Endodermal cell (in vitro differentiated cells): Measurements from ENCODE around the gene TRAPPC2. TPM values are rescaled to one million over a fixed set of nuclear protein-coding genes. Genes with fewer than 3 reads are reported as not detected.

Experiments used
- DNase-seq: peaks from one replicate; pipeline ENCODE4 v3.0.0-alpha.2; 2017
- H3K27ac ChIP-seq: 2 replicates; pipeline ENCODE4 v1.5.1; 2013; ENCODE audit warnings: mild to moderate bottlenecking, low read depth, low read length, moderate library complexity
- H3K27me3 ChIP-seq: 2 replicates; pipeline ENCODE4 v1.6.1; 2013; ENCODE audit warnings: mild to moderate bottlenecking, low read length, moderate library complexity; ENCODE audit not compliant: insufficient read depth, control insufficient read depth, poor library complexity, severe bottlenecking
- H3K36me3 ChIP-seq: 2 replicates; pipeline ENCODE4 v1.7.0; 2013; ENCODE audit warnings: mild to moderate bottlenecking, low read length, moderate library complexity; ENCODE audit not compliant: control insufficient read depth, insufficient read depth
- H3K4me1 ChIP-seq: one replicate; pipeline ENCODE4 v1.7.0; 2013; ENCODE audit warnings: low read length; ENCODE audit not compliant: control insufficient read depth, insufficient read depth
- H3K4me3 ChIP-seq: 2 replicates; pipeline ENCODE4 v1.5.1; 2013; ENCODE audit warnings: mild to moderate bottlenecking, low read length, moderate library complexity
- H3K9ac ChIP-seq: 2 replicates; pipeline ENCODE4 v1.6.1; 2013; ENCODE audit warnings: mild to moderate bottlenecking, low read length, moderate library complexity; ENCODE audit not compliant: poor library complexity, severe bottlenecking; ENCODE audit errors: extremely low read depth
- H3K9me3 ChIP-seq: 2 replicates; pipeline ENCODE4 v1.6.1; 2013; ENCODE audit warnings: mild to moderate bottlenecking, low read length, moderate library complexity; ENCODE audit not compliant: control insufficient read depth
- H3K27ac Mint-ChIP-seq: 2 replicates; pipeline ENCODE4 v1.8.0; 2020; ENCODE audit warnings: mixed read lengths
- H3K27me3 Mint-ChIP-seq: 2 replicates; pipeline ENCODE4 v1.8.0; 2021; ENCODE audit warnings: mild to moderate bottlenecking, mixed read lengths; ENCODE audit not compliant: insufficient read depth
- H3K36me3 Mint-ChIP-seq: 2 replicates; pipeline ENCODE4 v1.8.0; 2020; ENCODE audit warnings: low read depth, mixed read lengths
- H3K4me1 Mint-ChIP-seq: 2 replicates; pipeline ENCODE4 v1.8.0; 2020; ENCODE audit warnings: mixed read lengths
- H3K4me3 Mint-ChIP-seq: 2 replicates; pipeline ENCODE4 v1.8.0; 2020; ENCODE audit warnings: mild to moderate bottlenecking, moderate library complexity, mixed read lengths
- H3K9me3 Mint-ChIP-seq: 2 replicates; pipeline ENCODE4 v1.8.0; 2020; ENCODE audit warnings: mild to moderate bottlenecking, mixed read lengths
- WGBS, 2 experiments: methylation state at CpG; one replicate each; pipeline versions ENCODE4 v1.1.5 to v1.1.7; 2013; ENCODE audit warnings: missing lambda C conversion rate in 2 of 2, mixed read lengths in 1 of 2; ENCODE audit not compliant: insufficient coverage in 1 of 2, insufficient read length in 1 of 2; 5-methylcytosine and 5-hydroxymethylcytosine counted together
- total RNA-seq, 2 donors: library from RNA; stranded (reverse); fragmentation: NEBNext Ultra II Directional in 1 of 2; extraction: Animal tissue kit (Norgen Biotek cat#: 25700) in 1 of 2; gene quantifications; 2 replicates in 1 of 2; 3 replicates in 1 of 2; pipeline ENCODE4 v1.2.1, GENCODE V29; 2021
- TF ChIP-seq, protein P1 (sequence below): fragments of 200-600 bp; sonication (generic); conservative IDR thresholded peaks from 2 replicates; pipeline ENCODE4 v1.5.0; 2021; ENCODE audit warnings: antibody characterized with exemption, mild to moderate bottlenecking

TRAPPC2 gene
- total RNA-seq, 2 donors from 2014 or later, result 12.8 to 14.7 TPM

DNA sequence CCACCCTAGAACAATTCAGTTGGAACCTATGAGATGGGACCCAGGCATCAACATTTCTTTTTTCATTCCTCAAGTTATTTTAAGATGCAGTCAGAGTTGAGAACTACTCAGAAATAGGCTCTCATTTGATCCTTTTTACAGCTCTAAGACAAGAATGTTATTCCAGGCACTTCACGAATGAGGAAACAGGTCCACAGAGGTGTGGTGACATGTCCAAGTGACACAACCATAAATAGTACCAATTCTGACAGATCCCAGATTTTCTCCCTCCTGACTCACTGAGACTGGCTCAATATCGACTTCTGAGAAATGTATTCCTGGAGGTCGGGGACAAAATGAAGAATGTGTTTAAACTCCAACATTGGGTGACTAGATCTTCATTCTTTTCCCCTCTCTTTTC is 70.4 kb downstream of the TRAPPC2 start:
- Mint-ChIP-seq H3K9me3 (peaks cover 64% of the 10 kb centered on the region), H3K4me1 (no peaks in the 10 kb centered on the region), H3K4me3 (no peak overlapping the region), H3K27me3 (no peaks in the 10 kb centered on the region), H3K36me3 (peaks cover 22% of the 10 kb centered on the region), H3K27ac (no peak overlapping the region)
- no peaks in the 10 kb centered on the region for H3K36me3 ChIP-seq
- TF ChIP-seq, protein P1, sequence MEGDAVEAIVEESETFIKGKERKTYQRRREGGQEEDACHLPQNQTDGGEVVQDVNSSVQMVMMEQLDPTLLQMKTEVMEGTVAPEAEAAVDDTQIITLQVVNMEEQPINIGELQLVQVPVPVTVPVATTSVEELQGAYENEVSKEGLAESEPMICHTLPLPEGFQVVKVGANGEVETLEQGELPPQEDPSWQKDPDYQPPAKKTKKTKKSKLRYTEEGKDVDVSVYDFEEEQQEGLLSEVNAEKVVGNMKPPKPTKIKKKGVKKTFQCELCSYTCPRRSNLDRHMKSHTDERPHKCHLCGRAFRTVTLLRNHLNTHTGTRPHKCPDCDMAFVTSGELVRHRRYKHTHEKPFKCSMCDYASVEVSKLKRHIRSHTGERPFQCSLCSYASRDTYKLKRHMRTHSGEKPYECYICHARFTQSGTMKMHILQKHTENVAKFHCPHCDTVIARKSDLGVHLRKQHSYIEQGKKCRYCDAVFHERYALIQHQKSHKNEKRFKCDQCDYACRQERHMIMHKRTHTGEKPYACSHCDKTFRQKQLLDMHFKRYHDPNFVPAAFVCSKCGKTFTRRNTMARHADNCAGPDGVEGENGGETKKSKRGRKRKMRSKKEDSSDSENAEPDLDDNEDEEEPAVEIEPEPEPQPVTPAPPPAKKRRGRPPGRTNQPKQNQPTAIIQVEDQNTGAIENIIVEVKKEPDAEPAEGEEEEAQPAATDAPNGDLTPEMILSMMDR, result no peak
- H3K4me3 ChIP-seq, result no peak overlapping the region
- whole genome bisulfite sequencing, 2 experiments, result 97% methylated on average over 3 of the region's 3 CpGs; no CpG with 5 or more reads in 1 of the 2 experiments
- H3K9ac ChIP-seq, result no peak overlapping the region
- H3K27ac ChIP-seq, result no peak overlapping the region
- H3K27me3 ChIP-seq, result no peaks in the 10 kb centered on the region
- no peaks in the 10 kb centered on the region for H3K9me3 ChIP-seq
- H3K4me1 ChIP-seq, result no peaks in the 10 kb centered on the region
- no peak for DNase-seq

DNA sequence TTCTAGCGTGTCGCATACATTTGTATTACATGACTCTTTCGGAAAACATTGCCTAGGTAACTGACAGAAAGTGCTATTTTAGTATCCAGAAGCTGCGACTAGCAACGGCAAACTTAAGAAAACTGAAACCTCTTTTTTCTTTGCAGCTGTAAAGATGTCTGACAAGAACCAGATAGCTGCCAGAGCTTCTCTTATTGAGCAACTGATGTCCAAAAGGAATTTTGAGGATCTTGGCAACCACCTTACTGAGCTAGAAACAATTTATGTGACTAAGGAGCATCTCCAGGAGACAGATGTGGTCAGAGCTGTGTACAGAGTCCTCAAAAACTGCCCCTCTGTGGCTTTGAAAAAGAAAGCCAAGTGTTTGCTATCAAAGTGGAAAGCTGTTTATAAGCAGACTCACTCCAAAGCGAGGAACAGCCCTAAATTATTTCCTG is 72.0 kb downstream of the TRAPPC2 start:
- peaks cover 22% of the 10 kb centered on the region for H3K36me3 Mint-ChIP-seq
- no peaks in the 10 kb centered on the region for H3K36me3 ChIP-seq
- peaks cover 68% of the 10 kb centered on the region for H3K9me3 Mint-ChIP-seq
- H3K4me1 Mint-ChIP-seq, result no peaks in the 10 kb centered on the region
- no peak overlapping the region for H3K4me3 Mint-ChIP-seq
- no peak for DNase-seq
- H3K27ac Mint-ChIP-seq, result no peak overlapping the region
- no peaks in the 10 kb centered on the region for H3K4me1 ChIP-seq
- TF ChIP-seq, protein P1, result no peak
- no peaks in the 10 kb centered on the region for H3K27me3 ChIP-seq
- no peaks in the 10 kb centered on the region for H3K9me3 ChIP-seq
- H3K4me3 ChIP-seq, result no peak overlapping the region
- no peaks in the 10 kb centered on the region for H3K27me3 Mint-ChIP-seq
- WGBS, 2 experiments, result 82 to 97% methylated on average over 3 to 6 of the region's 6 CpGs
- H3K9ac ChIP-seq, result no peak overlapping the region
- no peak overlapping the region for H3K27ac ChIP-seq

Other genes with a start within 250 kb of the TRAPPC2 start
- gene EGFL6, start 165.0 kb downstream of the TRAPPC2 start, total RNA-seq, result not detected
- gene TCEANC, start 81.5 kb downstream of the TRAPPC2 start, total RNA-seq, result 1 to 10 TPM; 1.8 to 3.6 TPM
- gene RAB9A, start 45.5 kb downstream of the TRAPPC2 start, total RNA-seq, result 10 to 100 TPM; 22.3 to 28.0 TPM
- gene OFD1, start 128 bp upstream of the TRAPPC2 start, total RNA-seq, result 10 to 100 TPM; 25.9 to 29.7 TPM
- gene GPM6B, start 82.5 kb upstream of the TRAPPC2 start, total RNA-seq, result 10 to 100 TPM; 26.2 to 61.1 TPM